SH-SY5Y (cell line): ENCODE results near the gene TCF7.

ENCODE experiments used
- GATA2 ChIP-seq: IDR thresholded peaks from 2 replicates; pipeline ENCODE4 v1.6.1; 2011; ENCODE audit warnings: mild to moderate bottlenecking, low read depth, low read length
- GATA3 ChIP-seq: IDR thresholded peaks from 2 replicates; pipeline ENCODE4 v1.6.1; 2011; ENCODE audit warnings: low read depth, mild to moderate bottlenecking, low read length, moderate library complexity

- TF ChIP-seq GATA2 (no peak), GATA3 (no peak)
Measured at GRCh38 chr5:134090522-134090921, 24.0 kb upstream of the TCF7 start.
